Fibroblast of villous mesenchyme (primary cell): ENCODE data around the gene MPHOSPH8. TPM values are rescaled to one million over a fixed set of nuclear protein-coding genes. Genes with fewer than 3 reads are reported as not detected.
A peak's percentile ranks its signal among the peaks of the same experiment; 100 is the strongest.
"Not testable (repeated sequence)": the region's sequence is repeated elsewhere in the genome, so short reads cannot be mapped to it uniquely, and the experiment has no call there.

ENCODE experiments used
- DNase-seq: peaks from one replicate; pipeline ENCODE4 v3.0.0-alpha.2; 2010; ENCODE audit warnings: low read depth
- H3K4me3 ChIP-seq: 2 replicates; pipeline ENCODE4 v1.5.1; 2011; ENCODE audit warnings: low read depth, mild to moderate bottlenecking, low read length
- total RNA-seq: library from RNA; depleted of rRNA; stranded (reverse); fragments of >200 nt; gene quantifications from 2 replicates; pipeline ENCODE4 v1.2.3, GENCODE V29; 2012
- TF ChIP-seq, protein P1 (sequence below): IDR thresholded peaks from 2 replicates; pipeline ENCODE4 v1.5.1; 2012; ENCODE audit warnings: low read depth, mild to moderate bottlenecking, low read length; ENCODE audit not compliant: insufficient read depth

The MPHOSPH8 gene
- total RNA-seq, 1 donor = 16.8 TPM

DNA sequence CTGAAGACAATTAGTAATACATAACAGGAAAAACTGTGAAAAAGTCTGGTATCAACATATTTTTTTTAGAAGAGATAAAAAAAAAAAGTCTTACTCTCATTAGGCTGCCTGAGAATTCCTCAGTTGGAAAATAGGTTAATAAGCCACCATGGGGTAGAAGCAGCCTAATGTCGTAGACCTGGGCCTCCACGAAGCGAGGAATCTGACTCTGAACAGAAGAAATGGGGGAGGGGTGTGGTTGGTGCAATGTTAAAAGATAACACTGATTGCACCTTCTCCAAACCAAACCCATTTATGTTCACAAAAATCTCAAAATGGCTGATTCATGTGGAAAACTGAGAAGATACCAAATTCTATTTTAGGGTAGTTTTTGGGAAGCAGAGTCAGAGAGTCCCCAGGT lies 62.4 kb downstream of the MPHOSPH8 start:
- TF ChIP-seq, protein P1, sequence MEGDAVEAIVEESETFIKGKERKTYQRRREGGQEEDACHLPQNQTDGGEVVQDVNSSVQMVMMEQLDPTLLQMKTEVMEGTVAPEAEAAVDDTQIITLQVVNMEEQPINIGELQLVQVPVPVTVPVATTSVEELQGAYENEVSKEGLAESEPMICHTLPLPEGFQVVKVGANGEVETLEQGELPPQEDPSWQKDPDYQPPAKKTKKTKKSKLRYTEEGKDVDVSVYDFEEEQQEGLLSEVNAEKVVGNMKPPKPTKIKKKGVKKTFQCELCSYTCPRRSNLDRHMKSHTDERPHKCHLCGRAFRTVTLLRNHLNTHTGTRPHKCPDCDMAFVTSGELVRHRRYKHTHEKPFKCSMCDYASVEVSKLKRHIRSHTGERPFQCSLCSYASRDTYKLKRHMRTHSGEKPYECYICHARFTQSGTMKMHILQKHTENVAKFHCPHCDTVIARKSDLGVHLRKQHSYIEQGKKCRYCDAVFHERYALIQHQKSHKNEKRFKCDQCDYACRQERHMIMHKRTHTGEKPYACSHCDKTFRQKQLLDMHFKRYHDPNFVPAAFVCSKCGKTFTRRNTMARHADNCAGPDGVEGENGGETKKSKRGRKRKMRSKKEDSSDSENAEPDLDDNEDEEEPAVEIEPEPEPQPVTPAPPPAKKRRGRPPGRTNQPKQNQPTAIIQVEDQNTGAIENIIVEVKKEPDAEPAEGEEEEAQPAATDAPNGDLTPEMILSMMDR = no peak
- H3K4me3 ChIP-seq = no peak overlapping the region
- no peak for DNase-seq

DNA sequence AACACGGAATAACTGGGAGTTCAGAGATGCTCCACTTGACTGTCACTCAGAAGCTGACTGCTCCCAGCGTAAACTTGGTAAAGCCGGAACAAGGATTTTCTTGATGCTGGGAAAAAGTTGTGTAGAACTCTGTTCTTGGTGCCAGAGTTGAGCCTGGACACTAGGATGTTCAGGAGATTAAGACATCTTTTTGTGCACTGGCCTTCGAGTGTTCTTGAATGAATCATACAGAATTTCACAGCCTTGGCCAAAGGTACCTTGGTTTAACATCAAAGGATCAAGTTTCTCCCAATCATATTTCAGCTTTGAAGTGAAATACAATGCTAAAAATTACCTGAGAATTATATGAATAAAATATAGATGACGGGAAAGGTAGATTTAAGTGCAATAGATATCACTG lies 67.5 kb downstream of the MPHOSPH8 start:
- not testable (repeated sequence) for H3K4me3 ChIP-seq, DNase-seq

DNA sequence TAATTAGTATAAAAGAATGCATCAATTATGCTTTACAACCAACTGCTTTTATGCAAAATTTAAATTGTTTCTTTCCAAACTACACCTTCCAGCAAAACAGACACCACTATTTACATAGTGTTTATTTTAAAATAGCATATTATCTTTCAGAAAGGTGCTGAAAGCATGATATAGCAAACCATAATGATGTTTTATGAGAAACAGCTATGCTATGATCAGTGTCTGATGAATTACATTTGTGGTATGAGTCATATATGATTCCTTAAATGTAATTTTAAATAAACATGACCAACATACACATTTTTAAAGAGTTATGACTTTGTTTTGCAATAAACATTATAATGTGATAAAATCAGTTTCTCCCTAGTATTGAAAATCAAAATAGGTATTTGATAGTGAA lies 68.2 kb downstream of the MPHOSPH8 start:
- H3K4me3 ChIP-seq, DNase-seq: not testable (repeated sequence)

DNA sequence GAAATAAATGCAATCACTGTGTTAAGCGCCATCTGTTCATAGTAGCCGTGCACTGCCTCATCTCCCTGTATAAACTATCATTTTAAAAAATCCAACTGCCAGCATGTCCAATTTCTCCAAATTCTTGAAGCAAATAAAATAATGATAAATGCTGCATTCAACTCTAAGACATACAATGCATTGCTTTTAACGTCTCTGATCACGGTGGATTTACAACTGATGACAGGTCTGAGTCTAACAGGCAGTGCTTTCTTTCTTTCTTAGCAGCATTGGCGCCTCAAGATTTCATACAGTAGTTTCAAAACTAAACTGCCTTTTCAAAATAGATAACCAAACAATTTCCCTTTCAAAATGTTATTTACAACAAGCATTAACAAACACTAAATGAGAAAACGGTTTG lies 70.8 kb downstream of the MPHOSPH8 start:
- not testable (repeated sequence) for DNase-seq, H3K4me3 ChIP-seq

DNA sequence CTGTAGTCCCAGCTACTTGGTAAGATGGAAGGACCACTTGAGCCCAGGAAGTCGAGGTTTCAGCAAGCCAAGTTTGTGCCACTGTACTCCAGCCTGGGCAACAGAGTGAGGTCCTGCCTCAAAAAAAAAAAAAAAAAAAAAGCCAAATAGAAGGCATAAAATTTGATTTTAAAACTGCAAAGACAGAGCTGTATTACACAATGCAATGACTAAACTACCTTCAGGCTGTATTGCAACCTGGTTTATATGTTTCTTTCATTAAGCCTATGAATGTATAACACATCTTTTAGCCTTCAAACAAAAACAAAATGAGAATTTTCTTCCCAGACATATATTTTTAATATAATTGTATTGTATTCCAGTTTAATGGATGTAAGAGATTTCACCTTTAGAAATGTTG lies 75.6 kb downstream of the MPHOSPH8 start:
- H3K4me3 ChIP-seq, DNase-seq: not testable (repeated sequence)

- H3K4me3 ChIP-seq, DNase-seq: not testable (repeated sequence)
Observed at GRCh38 chr13:19709782-19710181, 76.3 kb downstream of the MPHOSPH8 start.

- TF ChIP-seq, protein P1 = no peak
- H3K4me3 ChIP-seq = no peak overlapping the region
- peak; percentile 77 for DNase-seq
Observed at GRCh38 chr13:19713186-19713965, 79.9 kb downstream of the MPHOSPH8 start.

DNA sequence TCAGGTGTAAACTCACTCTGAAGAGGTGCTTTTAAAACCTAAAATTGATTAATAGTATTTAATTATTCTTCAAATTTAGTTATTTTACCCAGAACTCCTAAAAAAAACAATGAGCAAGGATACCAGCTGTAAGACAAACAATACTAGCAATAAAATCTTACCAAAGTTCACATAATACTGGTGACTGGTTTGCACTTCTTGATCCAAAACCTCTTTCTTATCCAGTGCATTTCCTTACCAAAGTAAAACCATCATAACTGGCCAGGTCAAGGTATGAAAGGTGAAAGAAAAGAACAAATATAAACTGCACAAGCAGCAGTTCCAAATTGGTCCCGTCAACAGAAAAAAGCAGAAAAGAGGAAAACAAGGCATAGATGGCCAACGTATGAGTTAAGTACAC lies 86.6 kb downstream of the MPHOSPH8 start:
- H3K4me3 ChIP-seq = no peak overlapping the region
- TF ChIP-seq, protein P1 = no peak
- no peak for DNase-seq

Other genes starting within 250 kb of the MPHOSPH8 start
- gene TPTE2, start 72.1 kb upstream of the MPHOSPH8 start, total RNA-seq = under 0.01 TPM in 1 of 2 replicates, not detected in the other
- gene PSPC1, start 149.3 kb downstream of the MPHOSPH8 start, total RNA-seq = 76.7 and 80.7 TPM in 2 replicates
- 13.5 and 24.2 TPM in 2 replicates for gene ZMYM5, start 230.0 kb downstream of the MPHOSPH8 start, total RNA-seq